ENCODE results near the gene INAFM2. TPM values are rescaled to one million over a fixed set of nuclear protein-coding genes. Genes with fewer than 3 reads are reported as not detected.

Gene INAFM2
- polyA plus RNA-seq, 2 of the 4 experiments (the other 2 are of a cell fraction), result 2.8 to 3.8 TPM

DNA sequence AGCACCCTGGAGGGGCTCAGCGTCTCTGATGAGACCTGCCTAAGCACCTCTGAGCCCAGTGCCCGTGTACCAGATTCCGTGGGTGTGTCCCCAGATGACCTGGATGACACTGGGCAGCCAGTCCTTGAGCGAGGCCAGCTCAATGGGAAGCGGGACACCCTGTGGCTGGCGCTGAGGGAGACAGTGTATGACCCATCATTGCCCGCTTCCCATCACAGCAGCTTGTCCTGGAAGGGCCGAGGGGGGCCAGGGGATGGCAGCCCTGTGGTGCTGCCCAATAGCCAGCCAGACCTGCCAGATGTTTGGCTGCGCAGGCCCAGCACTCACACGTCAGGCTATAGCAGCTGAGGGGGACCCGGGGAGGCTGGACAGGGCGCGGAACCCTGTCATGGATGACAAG is 46.5 kb downstream of the INAFM2 start (continued):
- TF ChIP-seq, protein P1, sequence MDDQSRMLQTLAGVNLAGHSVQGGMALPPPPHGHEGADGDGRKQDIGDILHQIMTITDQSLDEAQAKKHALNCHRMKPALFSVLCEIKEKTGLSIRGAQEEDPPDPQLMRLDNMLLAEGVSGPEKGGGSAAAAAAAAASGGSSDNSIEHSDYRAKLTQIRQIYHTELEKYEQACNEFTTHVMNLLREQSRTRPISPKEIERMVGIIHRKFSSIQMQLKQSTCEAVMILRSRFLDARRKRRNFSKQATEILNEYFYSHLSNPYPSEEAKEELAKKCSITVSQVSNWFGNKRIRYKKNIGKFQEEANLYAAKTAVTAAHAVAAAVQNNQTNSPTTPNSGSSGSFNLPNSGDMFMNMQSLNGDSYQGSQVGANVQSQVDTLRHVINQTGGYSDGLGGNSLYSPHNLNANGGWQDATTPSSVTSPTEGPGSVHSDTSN (IDR thresholded peaks at IDR 0.05), result no peak
- no peak for TF ChIP-seq POLR2A (IDR thresholded peaks at IDR 0.05; ENCODE audit: low read length)
- TF ChIP-seq, protein P2, sequence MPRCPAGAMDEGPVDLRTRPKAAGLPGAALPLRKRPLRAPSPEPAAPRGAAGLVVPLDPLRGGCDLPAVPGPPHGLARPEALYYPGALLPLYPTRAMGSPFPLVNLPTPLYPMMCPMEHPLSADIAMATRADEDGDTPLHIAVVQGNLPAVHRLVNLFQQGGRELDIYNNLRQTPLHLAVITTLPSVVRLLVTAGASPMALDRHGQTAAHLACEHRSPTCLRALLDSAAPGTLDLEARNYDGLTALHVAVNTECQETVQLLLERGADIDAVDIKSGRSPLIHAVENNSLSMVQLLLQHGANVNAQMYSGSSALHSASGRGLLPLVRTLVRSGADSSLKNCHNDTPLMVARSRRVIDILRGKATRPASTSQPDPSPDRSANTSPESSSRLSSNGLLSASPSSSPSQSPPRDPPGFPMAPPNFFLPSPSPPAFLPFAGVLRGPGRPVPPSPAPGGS (IDR thresholded peaks at IDR 0.05), result no peak
- TF ChIP-seq, protein P3, sequence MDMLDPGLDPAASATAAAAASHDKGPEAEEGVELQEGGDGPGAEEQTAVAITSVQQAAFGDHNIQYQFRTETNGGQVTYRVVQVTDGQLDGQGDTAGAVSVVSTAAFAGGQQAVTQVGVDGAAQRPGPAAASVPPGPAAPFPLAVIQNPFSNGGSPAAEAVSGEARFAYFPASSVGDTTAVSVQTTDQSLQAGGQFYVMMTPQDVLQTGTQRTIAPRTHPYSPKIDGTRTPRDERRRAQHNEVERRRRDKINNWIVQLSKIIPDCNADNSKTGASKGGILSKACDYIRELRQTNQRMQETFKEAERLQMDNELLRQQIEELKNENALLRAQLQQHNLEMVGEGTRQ (IDR thresholded peaks at IDR 0.05), result no peak
- no peak for TF ChIP-seq CHD2 (IDR thresholded peaks at IDR 0.05; ENCODE audit: low read length, partially characterized antibody)

DNA sequence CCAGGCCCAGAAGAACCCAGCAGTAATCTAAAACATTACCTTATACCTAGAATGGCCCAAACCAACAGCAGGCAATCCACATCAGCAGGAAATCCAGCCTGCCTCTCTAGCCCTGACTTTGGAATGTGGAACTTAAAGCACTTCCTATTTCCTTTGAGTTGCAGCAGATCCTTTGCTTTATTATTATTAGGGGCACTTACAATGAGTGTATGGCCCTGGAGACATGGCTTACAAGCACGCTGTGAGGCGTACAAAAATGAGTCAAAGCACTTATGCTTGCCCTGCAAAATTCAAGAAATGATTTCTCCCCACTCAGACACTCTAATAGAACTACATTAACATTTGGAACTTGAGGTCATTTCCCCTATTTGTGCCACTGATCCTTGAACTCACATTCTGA is 49.5 kb downstream of the INAFM2 start:
- TF ChIP-seq, protein P4, sequence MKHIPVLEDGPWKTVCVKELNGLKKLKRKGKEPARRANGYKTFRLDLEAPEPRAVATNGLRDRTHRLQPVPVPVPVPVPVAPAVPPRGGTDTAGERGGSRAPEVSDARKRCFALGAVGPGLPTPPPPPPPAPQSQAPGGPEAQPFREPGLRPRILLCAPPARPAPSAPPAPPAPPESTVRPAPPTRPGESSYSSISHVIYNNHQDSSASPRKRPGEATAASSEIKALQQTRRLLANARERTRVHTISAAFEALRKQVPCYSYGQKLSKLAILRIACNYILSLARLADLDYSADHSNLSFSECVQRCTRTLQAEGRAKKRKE (CRISPR knock-in tag; IDR thresholded peaks at IDR 0.05; ENCODE audit: low read depth), result no peak
- no peak for TF ChIP-seq FOXS1 (CRISPR knock-in tag; IDR thresholded peaks at IDR 0.05)
- no peak for TF ChIP-seq RARB (CRISPR knock-in tag; IDR thresholded peaks at IDR 0.05)
- TF ChIP-seq, protein P5, sequence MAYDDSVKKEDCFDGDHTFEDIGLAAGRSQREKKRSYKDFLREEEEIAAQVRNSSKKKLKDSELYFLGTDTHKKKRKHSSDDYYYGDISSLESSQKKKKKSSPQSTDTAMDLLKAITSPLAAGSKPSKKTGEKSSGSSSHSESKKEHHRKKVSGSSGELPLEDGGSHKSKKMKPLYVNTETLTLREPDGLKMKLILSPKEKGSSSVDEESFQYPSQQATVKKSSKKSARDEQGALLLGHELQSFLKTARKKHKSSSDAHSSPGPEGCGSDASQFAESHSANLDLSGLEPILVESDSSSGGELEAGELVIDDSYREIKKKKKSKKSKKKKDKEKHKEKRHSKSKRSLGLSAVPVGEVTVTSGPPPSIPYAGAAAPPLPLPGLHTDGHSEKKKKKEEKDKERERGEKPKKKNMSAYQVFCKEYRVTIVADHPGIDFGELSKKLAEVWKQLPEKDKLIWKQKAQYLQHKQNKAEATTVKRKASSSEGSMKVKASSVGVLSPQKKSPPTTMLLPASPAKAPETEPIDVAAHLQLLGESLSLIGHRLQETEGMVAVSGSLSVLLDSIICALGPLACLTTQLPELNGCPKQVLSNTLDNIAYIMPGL (CRISPR knock-in tag; IDR thresholded peaks at IDR 0.05; ENCODE audit: borderline replicate concordance), result no peak
- no peak for TF ChIP-seq CHD4 (IDR thresholded peaks at IDR 0.05; ENCODE audit: borderline replicate concordance)
- TF ChIP-seq EHF (CRISPR knock-in tag; IDR thresholded peaks at IDR 0.05), result no peak
- no peak for TF ChIP-seq HOXB5 (CRISPR knock-in tag; IDR thresholded peaks at IDR 0.05)
- DNase-seq (ENCODE audit: low read depth in 1 of 2, low spot score in 1 of 2) (no peak), FAIRE-seq (no peak), ATAC-seq (no peak)
- CTCF ChIA-PET, result no interaction called here
- 0 out of 3 replicates have a peak, but pooled peaks cover 3% of the 10 kb centered on the region for H3K4me1 ChIP-seq
- no peaks in the 10 kb centered on the region for H3K9me3 ChIP-seq
- no peak overlapping the region for H3K27ac ChIP-seq
- 87% methylated on average over 2 of the region's 2 CpGs for WGBS (ENCODE audit: missing lambda C conversion rate)
- no peak overlapping the region for H3K4me3 ChIP-seq
- H3K4me2 ChIP-seq, result no peak overlapping the region
- POLR2A ChIA-PET, result no interaction called here

Other genes with a start within 250 kb of the INAFM2 start
- gene BMF, start 214.8 kb upstream of the INAFM2 start, polyA plus RNA-seq (2011; rRNA removed), result 1.4 and 2.1 TPM in 2 replicates
- 0.39 to 1.6 TPM (median 1.3 TPM) in 3 replicates for gene BMF, start 214.8 kb upstream of the INAFM2 start, polyA plus RNA-seq (2017; fragmentation: RNase III; extraction: RNeasy Plus Mini Kit Qiagen cat#74134 plus additional on column Dnase treatment)
- 37.5 and 42.2 TPM in 2 replicates for gene BUB1B, start 162.6 kb upstream of the INAFM2 start, polyA plus RNA-seq (2011; rRNA removed)
- 35.0 to 50.2 TPM (median 42.6 TPM) in 3 replicates for gene BUB1B, start 162.6 kb upstream of the INAFM2 start, polyA plus RNA-seq (2017; fragmentation: RNase III; extraction: RNeasy Plus Mini Kit Qiagen cat#74134 plus additional on column Dnase treatment)
- 0.08 and 0.16 TPM in 2 replicates for gene PAK6, start 84.6 kb upstream of the INAFM2 start, polyA plus RNA-seq (2011; rRNA removed)
- 0.05 to 0.12 TPM (median 0.10 TPM) in 3 replicates for gene PAK6, start 84.6 kb upstream of the INAFM2 start, polyA plus RNA-seq (2017; fragmentation: RNase III; extraction: RNeasy Plus Mini Kit Qiagen cat#74134 plus additional on column Dnase treatment)
- gene ANKRD63, start 40.6 kb upstream of the INAFM2 start, polyA plus RNA-seq (2011; rRNA removed), result not detected in 2 replicates
- gene ANKRD63, start 40.6 kb upstream of the INAFM2 start, polyA plus RNA-seq (2017; fragmentation: RNase III; extraction: RNeasy Plus Mini Kit Qiagen cat#74134 plus additional on column Dnase treatment), result 0.08 to 0.25 TPM (median 0.10 TPM) in 3 replicates
- gene PLCB2, start 15.8 kb upstream of the INAFM2 start, polyA plus RNA-seq (2011; rRNA removed), result 0.19 and 0.30 TPM in 2 replicates
- 0.38 to 0.58 TPM (median 0.49 TPM) in 3 replicates for gene PLCB2, start 15.8 kb upstream of the INAFM2 start, polyA plus RNA-seq (2017; fragmentation: RNase III; extraction: RNeasy Plus Mini Kit Qiagen cat#74134 plus additional on column Dnase treatment)
- 1.9 and 2.8 TPM in 2 replicates for gene CCDC9B, start 17.2 kb downstream of the INAFM2 start, polyA plus RNA-seq (2011; rRNA removed)
- 23.4 to 28.7 TPM (median 27.4 TPM) in 3 replicates for gene CCDC9B, start 17.2 kb downstream of the INAFM2 start, polyA plus RNA-seq (2017; fragmentation: RNase III; extraction: RNeasy Plus Mini Kit Qiagen cat#74134 plus additional on column Dnase treatment)
- not detected in 2 replicates for gene PHGR1, start 27.3 kb downstream of the INAFM2 start, polyA plus RNA-seq (2011; rRNA removed)
- gene PHGR1, start 27.3 kb downstream of the INAFM2 start, polyA plus RNA-seq (2017; fragmentation: RNase III; extraction: RNeasy Plus Mini Kit Qiagen cat#74134 plus additional on column Dnase treatment), result not detected in 3 replicates
- 0.26 and 0.52 TPM in 2 replicates for gene DISP2, start 34.5 kb downstream of the INAFM2 start, polyA plus RNA-seq (2011; rRNA removed)
- 0.39 to 0.82 TPM (median 0.56 TPM) in 3 replicates for gene DISP2, start 34.5 kb downstream of the INAFM2 start, polyA plus RNA-seq (2017; fragmentation: RNase III; extraction: RNeasy Plus Mini Kit Qiagen cat#74134 plus additional on column Dnase treatment)
- gene KNSTRN, start 59.0 kb downstream of the INAFM2 start, polyA plus RNA-seq (2011; rRNA removed), result 41.2 and 50.3 TPM in 2 replicates
- 45.0 to 52.6 TPM (median 48.0 TPM) in 3 replicates for gene KNSTRN, start 59.0 kb downstream of the INAFM2 start, polyA plus RNA-seq (2017; fragmentation: RNase III; extraction: RNeasy Plus Mini Kit Qiagen cat#74134 plus additional on column Dnase treatment)
- gene IVD, start 82.1 kb downstream of the INAFM2 start, polyA plus RNA-seq (2011; rRNA removed), result 10.2 and 14.8 TPM in 2 replicates
- 12.4 to 13.0 TPM (median 12.6 TPM) in 3 replicates for gene IVD, start 82.1 kb downstream of the INAFM2 start, polyA plus RNA-seq (2017; fragmentation: RNase III; extraction: RNeasy Plus Mini Kit Qiagen cat#74134 plus additional on column Dnase treatment)
- 2.3 and 2.8 TPM in 2 replicates for gene BAHD1, start 117.3 kb downstream of the INAFM2 start, polyA plus RNA-seq (2011; rRNA removed)
- gene BAHD1, start 117.3 kb downstream of the INAFM2 start, polyA plus RNA-seq (2017; fragmentation: RNase III; extraction: RNeasy Plus Mini Kit Qiagen cat#74134 plus additional on column Dnase treatment), result 10.1 to 11.1 TPM (median 10.9 TPM) in 3 replicates
- gene CHST14, start 147.3 kb downstream of the INAFM2 start, polyA plus RNA-seq (2011; rRNA removed), result 8.6 and 9.8 TPM in 2 replicates
- gene CHST14, start 147.3 kb downstream of the INAFM2 start, polyA plus RNA-seq (2017; fragmentation: RNase III; extraction: RNeasy Plus Mini Kit Qiagen cat#74134 plus additional on column Dnase treatment), result 8.7 to 11.0 TPM (median 10.8 TPM) in 3 replicates
- gene CCDC32, start 241.3 kb downstream of the INAFM2 start, polyA plus RNA-seq (2011; rRNA removed), result 9.7 and 13.1 TPM in 2 replicates
- gene CCDC32, start 241.3 kb downstream of the INAFM2 start, polyA plus RNA-seq (2017; fragmentation: RNase III; extraction: RNeasy Plus Mini Kit Qiagen cat#74134 plus additional on column Dnase treatment), result 20.6 to 27.0 TPM (median 25.0 TPM) in 3 replicates
- gene RPUSD2, start 245.6 kb downstream of the INAFM2 start, polyA plus RNA-seq (2011; rRNA removed), result 6.7 and 7.3 TPM in 2 replicates
- 9.6 to 10.3 TPM (median 9.9 TPM) in 3 replicates for gene RPUSD2, start 245.6 kb downstream of the INAFM2 start, polyA plus RNA-seq (2017; fragmentation: RNase III; extraction: RNeasy Plus Mini Kit Qiagen cat#74134 plus additional on column Dnase treatment)